Measurements from ENCODE around the gene KARS1.

The KARS1 gene

DNA sequence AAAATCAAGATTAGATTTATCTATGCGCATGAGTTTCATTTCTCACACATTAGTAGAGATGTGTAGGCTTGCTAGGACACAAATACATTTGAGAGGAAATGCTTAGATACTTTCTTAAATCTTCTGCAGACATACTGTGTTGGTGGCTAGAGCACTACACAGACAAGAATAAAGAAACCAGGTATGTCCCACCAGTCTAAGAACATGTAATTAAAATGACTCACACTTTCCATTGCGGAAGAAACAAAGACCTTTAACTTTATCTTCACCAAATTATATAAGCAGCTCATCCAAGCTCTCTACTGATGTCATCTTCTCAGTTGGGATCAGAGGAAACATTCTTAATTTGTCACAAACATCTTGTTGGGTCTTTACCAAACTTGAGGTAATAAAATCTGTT is 68.7 kb downstream of the KARS1 start:
- no peak for DNase-seq

DNA sequence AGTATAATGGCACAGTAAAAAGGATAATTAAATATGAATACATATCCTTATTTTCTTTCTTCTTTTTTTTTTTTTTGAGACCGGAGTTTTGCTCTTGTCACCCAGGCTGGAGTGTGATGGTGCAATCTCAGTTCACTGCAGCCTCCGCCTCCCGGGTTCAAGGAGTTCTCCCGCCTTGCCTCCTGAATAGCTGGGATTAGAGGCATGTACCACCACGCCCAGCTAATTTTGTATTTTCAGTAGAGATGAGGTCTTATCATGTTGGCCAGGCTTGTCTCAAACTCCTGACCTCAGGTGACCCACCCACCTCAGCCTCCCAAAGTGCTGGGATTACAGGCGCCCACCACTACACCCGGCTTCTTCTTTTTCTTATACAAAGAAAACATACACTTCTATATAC is 69.3 kb downstream of the KARS1 start:
- DNase-seq, result no peak

All from GDM1 (cell line).